SK-N-SH treated with all-trans-retinoic acid at 6 μM for 48 hours (cell line): ENCODE measurements around the gene NBAS.

Source experiments
- ATAC-seq: fragments of 200-7000 bp; cut with Tn5 transposase; 3 replicates; pipeline ENCODE4 v1.9.1; 2020; ENCODE audit warnings: mild to moderate bottlenecking, moderate library complexity
- ARNTL ChIP-seq: fragments of 450-650 bp; formaldehyde crosslinking; IDR thresholded peaks from 2 replicates; pipeline ENCODE4 v1.5.0; 2020; ENCODE audit warnings: low read depth, mild to moderate bottlenecking, moderate library complexity, borderline replicate concordance
- BACH2 ChIP-seq: fragments of 250-450 bp; sonication (Bioruptor Pico); IDR thresholded peaks from 2 replicates; pipeline ENCODE4 v1.9.0; 2021; ENCODE audit warnings: mild to moderate bottlenecking, borderline replicate concordance
- CREB5 ChIP-seq: fragments of 250-450 bp; sonication (Bioruptor Pico); IDR thresholded peaks from 2 replicates; pipeline ENCODE4 v1.5.1; 2020; ENCODE audit warnings: low read depth, mild to moderate bottlenecking, moderate library complexity
- CSRNP3 ChIP-seq: fragments of 250-450 bp; sonication (Bioruptor Pico); IDR thresholded peaks from 2 replicates; pipeline ENCODE4 v1.5.1; 2021; ENCODE audit warnings: mild to moderate bottlenecking, moderate library complexity
- ESRRG ChIP-seq: fragments of 250-450 bp; sonication (Bioruptor Pico); IDR thresholded peaks from 2 replicates; pipeline ENCODE4 v1.6.1; 2021; ENCODE audit warnings: mild to moderate bottlenecking
- GLIS3 ChIP-seq: fragments of 250-450 bp; sonication (Bioruptor Pico); IDR thresholded peaks from 2 replicates; pipeline ENCODE4 v1.5.0; 2020; ENCODE audit warnings: mild to moderate bottlenecking, moderate library complexity
- OSR1 ChIP-seq: fragments of 250-450 bp; sonication (Bioruptor Pico); IDR thresholded peaks from 2 replicates; pipeline ENCODE4 v1.8.0; 2022; ENCODE audit warnings: moderate library complexity, mild to moderate bottlenecking, inconsistent platforms
- POU6F1 ChIP-seq: fragments of 250-450 bp; sonication (Bioruptor Pico); IDR thresholded peaks from 2 replicates; pipeline ENCODE4 v1.8.0; 2021; ENCODE audit warnings: low read depth, mild to moderate bottlenecking, moderate library complexity, borderline replicate concordance
- PPARA ChIP-seq: fragments of 250-450 bp; sonication (Bioruptor Pico); IDR thresholded peaks from 2 replicates; pipeline ENCODE4 v1.5.0; 2020; ENCODE audit warnings: mild to moderate bottlenecking, borderline replicate concordance
- RARB ChIP-seq: fragments of 250-450 bp; sonication (Bioruptor Pico); IDR thresholded peaks from 2 replicates; pipeline ENCODE4 v1.8.0; 2021; ENCODE audit warnings: mild to moderate bottlenecking, moderate library complexity
- TCF4 ChIP-seq: fragments of 250-450 bp; sonication (Bioruptor Pico); IDR thresholded peaks from 2 replicates; pipeline ENCODE4 v1.8.0; 2021; ENCODE audit warnings: mild to moderate bottlenecking, moderate library complexity, borderline replicate concordance
- TSHZ2 ChIP-seq: fragments of 250-450 bp; sonication (Bioruptor Pico); IDR thresholded peaks from 2 replicates; pipeline ENCODE4 v1.5.0; 2020; ENCODE audit warnings: mild to moderate bottlenecking, moderate library complexity
- ZC3H10 ChIP-seq: fragments of 250-450 bp; sonication (Bioruptor Pico); IDR thresholded peaks from 2 replicates; pipeline ENCODE4 v1.5.1; 2021; ENCODE audit warnings: mild to moderate bottlenecking, moderate library complexity
- ZFP3 ChIP-seq: fragments of 250-450 bp; sonication (Bioruptor Pico); IDR thresholded peaks from 2 replicates; pipeline ENCODE4 v1.5.0; 2020; ENCODE audit warnings: mild to moderate bottlenecking, moderate library complexity
- ZNF8 ChIP-seq: fragments of 450-650 bp; formaldehyde crosslinking; IDR thresholded peaks from 2 replicates; pipeline ENCODE4 v1.5.0; 2020; ENCODE audit warnings: mild to moderate bottlenecking, moderate library complexity

The NBAS gene

GRCh38 chr2:15563227-15564100, 2.3 kb upstream of the NBAS start:
- ATAC-seq, result no peak

GRCh38 chr2:15562354-15563031, 1.4 kb upstream of the NBAS start:
- no peak for TF ChIP-seq CREB5 (CRISPR knock-in tag)
- TF ChIP-seq CSRNP3 (CRISPR knock-in tag), result no peak
- no peak for TF ChIP-seq ARNTL
- no peak for TF ChIP-seq BACH2 (CRISPR knock-in tag)
- TF ChIP-seq POU6F1 (CRISPR knock-in tag), result no peak
- ATAC-seq, result no peak

More at GRCh38 chr2:15563227-15564100, 2.3 kb upstream of the NBAS start:
- TF ChIP-seq CSRNP3 (CRISPR knock-in tag) (no peak), RARB (CRISPR knock-in tag) (no peak), GLIS3 (CRISPR knock-in tag) (no peak), PPARA (CRISPR knock-in tag) (no peak), OSR1 (CRISPR knock-in tag) (no peak), ZC3H10 (CRISPR knock-in tag) (no peak), ZNF8 (CRISPR knock-in tag) (no peak), ESRRG (CRISPR knock-in tag) (no peak), ZFP3 (CRISPR knock-in tag) (no peak), TCF4 (CRISPR knock-in tag) (no peak)

- TF ChIP-seq BACH2 (CRISPR knock-in tag) (no peak), GLIS3 (CRISPR knock-in tag) (no peak), ZFP3 (CRISPR knock-in tag) (no peak), ZNF8 (CRISPR knock-in tag) (0 out of 2 replicates have a peak, but pooled peaks have one; percentile 1)
- ATAC-seq, result peak; percentile 9; the same call in 2 of the 3 replicates
Measured at GRCh38 chr2:15561574-15562344, 625 bp upstream of the NBAS start.

GRCh38 chr2:15560140-15560987, 770 bp downstream of the NBAS start:
- no peak for TF ChIP-seq BACH2 (CRISPR knock-in tag)
- no peak for TF ChIP-seq TSHZ2
- TF ChIP-seq ZC3H10 (CRISPR knock-in tag), result no peak
- peak; percentile 90 for ATAC-seq
